Astrocyte (in vitro differentiated cells and primary cell): Measurements from ENCODE around the gene HDAC3. TPM values are rescaled to one million over a fixed set of nuclear protein-coding genes. Genes with fewer than 3 reads are reported as not detected.

Experiments
- DNase-seq: peaks from one replicate; pipeline ENCODE4 v3.0.0-alpha.2; 2010; ENCODE audit warnings: low read depth
- FAIRE-seq: peaks from 2 replicates; lab custom pipeline; 2011; peaks lifted over from hg19 to GRCh38; lab: Jason Lieb, UNC
- H2AFZ ChIP-seq: 2 replicates; pipeline ENCODE4 v1.6.0; 2012; ENCODE audit warnings: low read depth, low read length, inconsistent platforms
- H3K27ac ChIP-seq: 2 replicates; pipeline ENCODE4 v1.5.1; 2011; ENCODE audit warnings: low read depth, low read length, inconsistent platforms
- H3K27me3 ChIP-seq: 2 replicates; pipeline ENCODE4 v1.6.0; 2011; ENCODE audit warnings: low read length, inconsistent platforms; ENCODE audit not compliant: insufficient read depth
- H3K36me3 ChIP-seq: 2 replicates; pipeline ENCODE4 v1.5.1; 2011; ENCODE audit warnings: low read length, inconsistent platforms; ENCODE audit not compliant: insufficient read depth
- H3K4me1 ChIP-seq: 2 replicates; pipeline ENCODE4 v1.5.1; 2011; ENCODE audit warnings: low read length, inconsistent platforms; ENCODE audit not compliant: insufficient read depth
- H3K4me2 ChIP-seq: 2 replicates; pipeline ENCODE4 v1.6.0; 2012; ENCODE audit warnings: low read length, inconsistent platforms
- H3K4me3 ChIP-seq: 2 replicates; pipeline ENCODE4 v1.5.1; 2011; ENCODE audit warnings: low read depth, mild to moderate bottlenecking, low read length, inconsistent platforms; ENCODE audit not compliant: insufficient read depth
- H3K79me2 ChIP-seq: 2 replicates; pipeline ENCODE4 v1.6.0; 2012; ENCODE audit warnings: mild to moderate bottlenecking, low read length, inconsistent platforms; ENCODE audit not compliant: insufficient read depth
- H3K9ac ChIP-seq: 2 replicates; pipeline ENCODE4 v1.6.0; 2012; ENCODE audit warnings: mild to moderate bottlenecking, low read length, inconsistent platforms
- H3K9me3 ChIP-seq: 2 replicates; pipeline ENCODE4 v1.5.1; 2012; ENCODE audit warnings: low read depth, mild to moderate bottlenecking, low read length, inconsistent platforms; ENCODE audit not compliant: insufficient read depth
- H4K20me1 ChIP-seq: 2 replicates; pipeline ENCODE4 v1.6.0; 2012; ENCODE audit warnings: low read length, inconsistent platforms; ENCODE audit not compliant: insufficient read depth
- H3K27ac Mint-ChIP-seq: one replicate; pipeline ENCODE4 v1.8.0; 2021; ENCODE audit warnings: mild to moderate bottlenecking, mixed read lengths; ENCODE audit not compliant: unreplicated experiment
- H3K27me3 Mint-ChIP-seq: one replicate; pipeline ENCODE4 v1.8.0; 2021; ENCODE audit warnings: low read depth, mixed read lengths; ENCODE audit not compliant: unreplicated experiment
- H3K36me3 Mint-ChIP-seq: one replicate; pipeline ENCODE4 v1.8.0; 2021; ENCODE audit warnings: low read depth, mixed read lengths; ENCODE audit not compliant: unreplicated experiment
- H3K4me1 Mint-ChIP-seq: one replicate; pipeline ENCODE4 v1.8.0; 2021; ENCODE audit warnings: low read depth, mixed read lengths; ENCODE audit not compliant: unreplicated experiment
- H3K4me3 Mint-ChIP-seq: one replicate; pipeline ENCODE4 v1.8.0; 2021; ENCODE audit warnings: mild to moderate bottlenecking, moderate library complexity, mixed read lengths; ENCODE audit not compliant: unreplicated experiment
- H3K9me3 Mint-ChIP-seq: one replicate; pipeline ENCODE4 v1.8.0; 2021; ENCODE audit warnings: mild to moderate bottlenecking, mixed read lengths; ENCODE audit not compliant: unreplicated experiment
- EZH2 ChIP-seq: IDR thresholded peaks from 2 replicates; pipeline ENCODE4 v1.6.1; 2012; ENCODE audit warnings: mild to moderate bottlenecking, low read length, inconsistent platforms; ENCODE audit not compliant: insufficient read depth
- total RNA-seq: library from RNA; stranded (reverse); gene quantifications from 2 replicates; pipeline ENCODE4 v1.2.1, GENCODE V29; 2021
- TF ChIP-seq, protein P1 (sequence below): IDR thresholded peaks from 2 replicates; pipeline ENCODE4 v1.5.1; 2011; ENCODE audit warnings: low read depth, mild to moderate bottlenecking, inconsistent platforms, low read length, moderate library complexity; ENCODE audit not compliant: insufficient read depth

The HDAC3 gene
- total RNA-seq, 1 donor from 2014 or later: 63.8 TPM

DNA sequence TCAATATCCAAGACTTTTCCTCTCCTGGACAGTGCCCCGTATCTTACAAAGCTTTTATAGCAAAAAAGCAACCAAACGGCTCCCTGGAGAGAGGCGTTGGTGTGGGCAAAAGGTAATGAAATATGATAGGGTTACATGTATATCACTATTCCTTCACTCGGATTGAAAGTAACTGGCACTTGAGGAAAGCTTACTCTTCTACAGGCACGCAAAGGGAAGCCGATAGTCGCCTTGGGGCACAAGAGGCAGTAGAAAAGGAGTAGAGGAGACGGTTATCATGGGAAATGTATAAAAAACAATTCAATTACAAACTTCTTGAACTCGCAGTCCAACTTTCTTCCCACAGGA, 19.0 kb downstream of the HDAC3 start:
- Histone ChIP-seq H3K27me3 (no peaks in the 10 kb centered on the region), H3K79me2 (peaks cover 57% of the 10 kb centered on the region), H3K4me1 (peaks cover 11% of the 10 kb centered on the region), H3K4me3 (peak overlapping the region; percentile 62), H3K9ac (peak overlapping the region; percentile 88), H3K9me3 (no peaks in the 10 kb centered on the region), H3K36me3 (peaks cover 3% of the 10 kb centered on the region), H3K27ac (no peak overlapping the region), H3K4me2 (peak overlapping the region; percentile 86), H4K20me1 (peaks cover 32% of the 10 kb centered on the region), H2AFZ (no peak overlapping the region)
- TF ChIP-seq, protein P1, sequence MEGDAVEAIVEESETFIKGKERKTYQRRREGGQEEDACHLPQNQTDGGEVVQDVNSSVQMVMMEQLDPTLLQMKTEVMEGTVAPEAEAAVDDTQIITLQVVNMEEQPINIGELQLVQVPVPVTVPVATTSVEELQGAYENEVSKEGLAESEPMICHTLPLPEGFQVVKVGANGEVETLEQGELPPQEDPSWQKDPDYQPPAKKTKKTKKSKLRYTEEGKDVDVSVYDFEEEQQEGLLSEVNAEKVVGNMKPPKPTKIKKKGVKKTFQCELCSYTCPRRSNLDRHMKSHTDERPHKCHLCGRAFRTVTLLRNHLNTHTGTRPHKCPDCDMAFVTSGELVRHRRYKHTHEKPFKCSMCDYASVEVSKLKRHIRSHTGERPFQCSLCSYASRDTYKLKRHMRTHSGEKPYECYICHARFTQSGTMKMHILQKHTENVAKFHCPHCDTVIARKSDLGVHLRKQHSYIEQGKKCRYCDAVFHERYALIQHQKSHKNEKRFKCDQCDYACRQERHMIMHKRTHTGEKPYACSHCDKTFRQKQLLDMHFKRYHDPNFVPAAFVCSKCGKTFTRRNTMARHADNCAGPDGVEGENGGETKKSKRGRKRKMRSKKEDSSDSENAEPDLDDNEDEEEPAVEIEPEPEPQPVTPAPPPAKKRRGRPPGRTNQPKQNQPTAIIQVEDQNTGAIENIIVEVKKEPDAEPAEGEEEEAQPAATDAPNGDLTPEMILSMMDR: no peak
- no peak for DNase-seq
- no peaks in the 10 kb centered on the region for H3K36me3 Mint-ChIP-seq
- peak overlapping the region; percentile 93 for H3K4me3 Mint-ChIP-seq
- peaks cover 13% of the 10 kb centered on the region for H3K4me1 Mint-ChIP-seq
- H3K27me3 Mint-ChIP-seq: no peaks in the 10 kb centered on the region
- peak overlapping the region; percentile 73 for H3K27ac Mint-ChIP-seq
- no peaks in the 10 kb centered on the region for H3K9me3 Mint-ChIP-seq
- FAIRE-seq: no peak

DNA sequence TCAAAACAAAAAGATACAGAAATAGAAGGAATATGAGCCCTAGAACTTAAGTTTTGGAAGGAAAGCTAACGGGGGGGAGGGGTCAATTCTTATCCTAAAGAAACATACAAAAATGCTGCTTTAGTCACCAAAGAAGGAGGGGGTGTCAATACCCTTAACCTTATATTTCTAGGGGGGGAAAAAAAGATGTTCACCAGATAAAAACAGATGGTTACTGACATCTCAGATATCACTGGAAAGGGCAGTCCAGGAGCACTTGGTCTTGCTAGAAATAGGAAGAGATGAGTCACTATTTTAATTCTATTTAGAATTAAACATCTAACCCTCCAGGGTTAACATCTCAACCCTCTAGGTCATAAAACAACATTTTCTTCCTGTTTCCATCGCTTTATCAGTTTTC, 19.5 kb downstream of the HDAC3 start:
- no peak overlapping the region for H3K27ac Mint-ChIP-seq
- Histone ChIP-seq H3K4me2 (peak overlapping the region; percentile 86), H3K79me2 (peaks cover 62% of the 10 kb centered on the region), H3K9me3 (no peaks in the 10 kb centered on the region), H3K4me1 (peaks cover 11% of the 10 kb centered on the region), H2AFZ (no peak overlapping the region), H3K36me3 (peaks cover 3% of the 10 kb centered on the region), H4K20me1 (peaks cover 32% of the 10 kb centered on the region), H3K27me3 (no peaks in the 10 kb centered on the region), H3K9ac (peak overlapping the region; percentile 88), H3K27ac (no peak overlapping the region), H3K4me3 (peak overlapping the region; percentile 62)
- no peak for DNase-seq
- H3K4me3 Mint-ChIP-seq: peak overlapping the region; percentile 93
- TF ChIP-seq EZH2: no peak
- TF ChIP-seq, protein P1: no peak
- no peaks in the 10 kb centered on the region for H3K36me3 Mint-ChIP-seq
- H3K9me3 Mint-ChIP-seq: no peaks in the 10 kb centered on the region
- H3K27me3 Mint-ChIP-seq: no peaks in the 10 kb centered on the region
- no peak for FAIRE-seq
- peaks cover 13% of the 10 kb centered on the region for H3K4me1 Mint-ChIP-seq

DNA sequence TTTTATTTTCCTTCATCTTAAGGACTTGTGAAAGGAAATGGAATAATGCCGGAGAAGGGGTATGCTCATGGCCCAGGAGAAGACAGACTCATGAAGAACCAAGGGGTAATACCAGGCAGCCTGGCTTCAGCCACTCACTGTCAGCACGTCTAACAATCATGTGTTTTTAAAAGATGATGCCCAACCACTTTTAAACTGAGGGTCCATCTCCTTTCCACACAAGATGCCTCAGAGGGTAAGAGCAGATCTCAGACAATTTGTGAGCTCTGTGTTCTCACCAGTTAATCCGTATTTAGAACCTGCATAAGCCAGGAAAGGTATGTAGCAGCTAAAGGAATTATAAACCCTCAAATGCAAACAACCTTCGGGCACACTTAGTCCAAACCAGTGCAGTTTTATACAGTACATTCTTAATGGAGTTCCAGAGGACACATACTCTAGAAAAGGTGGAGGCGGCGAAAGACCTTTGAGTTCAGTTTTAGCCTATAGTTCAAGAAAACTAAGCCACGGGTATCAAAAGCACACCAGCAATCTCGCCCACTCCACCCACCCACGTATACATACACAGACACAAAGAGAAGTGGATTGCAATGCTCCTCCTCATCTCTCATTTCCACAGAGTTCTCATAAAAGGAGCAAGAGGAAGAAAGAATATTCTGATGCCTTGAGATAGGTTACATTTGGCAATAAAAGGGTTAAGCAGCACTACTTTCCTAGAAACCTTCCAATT, 20.5 kb downstream of the HDAC3 start:
- H2AFZ ChIP-seq: no peak overlapping the region
- peaks cover 38% of the 10 kb centered on the region for H4K20me1 ChIP-seq
- FAIRE-seq: no peak
- peaks cover 3% of the 10 kb centered on the region for H3K36me3 ChIP-seq
- no peak for DNase-seq
- no peak overlapping the region for H3K27ac Mint-ChIP-seq
- peak overlapping the region; percentile 6 for H3K4me3 Mint-ChIP-seq
- H3K27me3 ChIP-seq: no peaks in the 10 kb centered on the region
- no peak overlapping the region for H3K9ac ChIP-seq
- no peak overlapping the region for H3K4me3 ChIP-seq
- peaks cover 11% of the 10 kb centered on the region for H3K4me1 ChIP-seq
- no peaks in the 10 kb centered on the region for H3K9me3 Mint-ChIP-seq
- H3K9me3 ChIP-seq: no peaks in the 10 kb centered on the region
- H3K36me3 Mint-ChIP-seq: no peaks in the 10 kb centered on the region
- no peak overlapping the region for H3K4me2 ChIP-seq
- H3K79me2 ChIP-seq: peaks cover 70% of the 10 kb centered on the region
- H3K27me3 Mint-ChIP-seq: no peaks in the 10 kb centered on the region
- H3K27ac ChIP-seq: no peak overlapping the region
- TF ChIP-seq, protein P1: no peak
- TF ChIP-seq EZH2: no peak
- peaks cover 13% of the 10 kb centered on the region for H3K4me1 Mint-ChIP-seq
